Activated T-cell treated with anti-CD3 and anti-CD28 coated beads for 1 hour (primary cell): ENCODE data around the gene LEP.
"Not testable (repeated sequence)": the region's sequence is repeated elsewhere in the genome, so short reads cannot be mapped to it uniquely, and the experiment has no call there.

Experiments used
- DNase-seq: peaks from one replicate; pipeline ENCODE4 v3.0.0-alpha.2; 2020; ENCODE audit warnings: low read depth

The LEP gene

GRCh38 chr7:128274246-128274883, 33.3 kb downstream of the LEP start:
- DNase-seq, result no peak

GRCh38 chr7:128274884-128275603, 34.0 kb downstream of the LEP start:
- DNase-seq, result no peak

- no peak for DNase-seq
These were observed 34.6 kb downstream of the LEP start for GRCh38 chr7:128275681-128276080.

GRCh38 chr7:128278366-128278765, 37.3 kb downstream of the LEP start:
- DNase-seq, result no peak

- no peak for DNase-seq
These were observed 38.1 kb downstream of the LEP start for GRCh38 chr7:128279124-128279713.

GRCh38 chr7:128280451-128280850, 39.4 kb downstream of the LEP start:
- not testable (repeated sequence) for DNase-seq

GRCh38 chr7:128281605-128282380, 40.7 kb downstream of the LEP start:
- DNase-seq, result no peak

GRCh38 chr7:128284102-128284501, 43.0 kb downstream of the LEP start:
- no peak for DNase-seq

- no peak for DNase-seq
These were observed 46.5 kb downstream of the LEP start for GRCh38 chr7:128287556-128287955.

- not testable (repeated sequence) for DNase-seq
These were observed 56.9 kb downstream of the LEP start for GRCh38 chr7:128298004-128298403.

GRCh38 chr7:128299109-128299607, 58.1 kb downstream of the LEP start:
- DNase-seq, result no peak

- no peak for DNase-seq
These were observed 61.1 kb downstream of the LEP start for GRCh38 chr7:128302139-128302538.

- no peak for DNase-seq
These were observed 62.1 kb downstream of the LEP start for GRCh38 chr7:128303133-128303532.

- DNase-seq, result no peak
These were observed 62.6 kb downstream of the LEP start for GRCh38 chr7:128303643-128304042.

GRCh38 chr7:128304212-128304611, 63.1 kb downstream of the LEP start:
- no peak for DNase-seq

- no peak for DNase-seq
These were observed 66.0 kb downstream of the LEP start for GRCh38 chr7:128307061-128307460.
